NOMO-1 treated with dmso at 0.1 percent for 144 hours (cell line): Measurements from ENCODE around the gene GNPNAT1.
A peak's percentile ranks its signal among the peaks of the same experiment; 100 is the strongest.

Experiments used
- DNase-seq: peaks from one replicate; lab custom pipeline; 2025; ENCODE audit not compliant: unreplicated experiment; lab: John Stamatoyannopoulos, UW

The GNPNAT1 gene

DNA sequence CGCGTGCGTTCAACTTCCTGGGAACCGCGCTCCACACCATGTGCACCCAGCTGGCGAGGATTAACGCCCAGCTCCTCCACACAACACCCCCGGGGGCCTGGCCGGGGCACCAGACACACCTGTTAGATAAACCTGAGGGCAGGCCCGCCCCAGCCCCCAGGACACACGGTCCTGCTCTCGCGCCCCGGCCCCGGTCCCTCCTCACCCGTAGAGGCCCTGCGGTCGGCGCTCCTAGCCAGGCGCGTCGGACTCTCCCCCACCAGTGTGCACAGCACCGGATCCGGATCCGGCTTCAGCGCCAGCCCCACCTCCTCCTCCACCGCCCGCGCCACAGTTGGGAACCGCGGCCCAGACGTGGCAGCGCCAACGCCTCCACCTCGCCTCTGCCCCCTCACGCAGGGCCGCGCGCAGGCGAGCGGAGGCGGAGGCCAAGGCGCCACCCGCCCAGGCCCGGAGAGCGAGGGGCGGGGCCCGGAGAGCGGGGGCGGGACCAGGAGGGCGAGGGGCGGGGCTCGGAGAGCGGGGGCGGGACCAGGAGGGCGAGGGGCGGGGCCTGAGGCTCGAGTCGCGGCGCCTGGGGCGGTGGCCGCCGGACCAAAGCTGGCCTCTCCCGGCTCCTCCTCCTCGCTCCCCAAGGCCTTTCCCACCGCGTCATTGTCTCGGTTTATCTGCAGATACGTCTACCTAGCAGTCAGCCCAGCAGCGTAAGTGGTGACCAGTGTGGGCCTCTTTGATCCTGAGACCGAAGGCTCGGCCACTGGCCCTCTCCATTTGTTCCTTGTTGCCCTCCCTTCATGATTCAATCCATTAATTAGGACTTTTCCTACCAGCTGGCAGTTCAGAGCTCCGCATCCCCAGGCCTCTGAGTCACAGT, at the start of gene GNPNAT1:
GNPNAT1 (minus strand) TSS at position 385 of the 874 bp plus-strand sequence. CDS start 6,957 bp downstream, outside the sequence.
- peak; percentile 82 for DNase-seq

DNA sequence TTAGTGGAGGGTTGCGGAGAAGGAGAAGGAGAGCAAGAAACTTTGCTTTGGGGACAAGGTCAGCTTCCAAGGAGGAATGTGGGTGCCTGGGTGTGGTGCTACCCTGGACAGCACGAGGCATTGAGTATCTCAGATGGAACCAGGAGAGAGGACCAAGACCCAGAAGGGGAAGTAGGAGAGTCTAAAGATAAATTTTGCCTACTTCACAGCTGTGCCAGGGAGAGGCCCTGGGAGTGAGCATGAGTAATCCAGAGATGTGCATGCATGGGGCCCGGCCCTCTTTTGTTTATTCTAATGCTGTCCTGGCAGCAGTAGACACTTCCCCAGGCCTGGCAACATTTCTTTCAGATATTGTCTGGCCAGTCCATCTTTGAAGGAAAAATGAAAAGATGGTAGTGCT, 49.5 kb upstream of the GNPNAT1 start:
- DNase-seq = no peak

DNA sequence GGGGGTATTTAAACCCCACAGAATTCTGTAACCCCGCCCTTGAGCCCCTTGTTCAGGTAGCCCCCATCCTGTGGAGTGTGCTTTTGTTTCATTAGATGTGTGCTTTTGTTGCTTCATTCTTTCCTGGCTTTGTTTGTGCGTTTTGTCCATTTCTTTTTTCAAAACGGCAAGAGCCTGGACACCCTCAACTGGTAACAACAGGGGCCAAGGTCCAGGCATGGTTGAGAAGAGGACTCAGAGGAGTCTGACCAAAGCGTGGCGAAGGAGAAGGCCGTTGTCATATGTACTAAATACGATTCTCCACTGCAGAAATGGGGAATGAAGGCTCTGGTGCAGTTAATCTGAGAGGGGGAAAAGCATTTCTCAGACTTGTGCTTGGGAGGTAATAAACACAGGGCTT, 46.0 kb upstream of the GNPNAT1 start:
- no peak for DNase-seq

DNA sequence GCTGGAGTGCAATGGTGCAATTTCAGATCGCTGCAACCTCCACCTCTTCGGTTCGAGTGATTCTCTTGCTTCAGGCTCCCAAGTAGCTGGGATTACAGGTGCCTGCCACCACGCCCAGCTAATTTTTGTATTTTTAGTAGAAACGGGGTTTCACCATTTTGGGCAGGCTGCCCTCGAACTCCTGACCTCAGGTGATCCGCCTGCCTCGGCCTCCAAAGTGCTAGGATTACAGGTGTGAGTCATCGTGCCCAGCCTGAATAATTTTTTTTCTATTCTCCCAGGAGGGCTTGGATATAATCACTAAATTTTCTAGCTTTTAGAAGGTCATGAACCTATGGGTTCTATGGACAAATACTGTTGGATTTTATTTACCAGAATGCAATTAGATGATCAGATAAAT, 44.7 kb upstream of the GNPNAT1 start:
- DNase-seq = no peak

DNA sequence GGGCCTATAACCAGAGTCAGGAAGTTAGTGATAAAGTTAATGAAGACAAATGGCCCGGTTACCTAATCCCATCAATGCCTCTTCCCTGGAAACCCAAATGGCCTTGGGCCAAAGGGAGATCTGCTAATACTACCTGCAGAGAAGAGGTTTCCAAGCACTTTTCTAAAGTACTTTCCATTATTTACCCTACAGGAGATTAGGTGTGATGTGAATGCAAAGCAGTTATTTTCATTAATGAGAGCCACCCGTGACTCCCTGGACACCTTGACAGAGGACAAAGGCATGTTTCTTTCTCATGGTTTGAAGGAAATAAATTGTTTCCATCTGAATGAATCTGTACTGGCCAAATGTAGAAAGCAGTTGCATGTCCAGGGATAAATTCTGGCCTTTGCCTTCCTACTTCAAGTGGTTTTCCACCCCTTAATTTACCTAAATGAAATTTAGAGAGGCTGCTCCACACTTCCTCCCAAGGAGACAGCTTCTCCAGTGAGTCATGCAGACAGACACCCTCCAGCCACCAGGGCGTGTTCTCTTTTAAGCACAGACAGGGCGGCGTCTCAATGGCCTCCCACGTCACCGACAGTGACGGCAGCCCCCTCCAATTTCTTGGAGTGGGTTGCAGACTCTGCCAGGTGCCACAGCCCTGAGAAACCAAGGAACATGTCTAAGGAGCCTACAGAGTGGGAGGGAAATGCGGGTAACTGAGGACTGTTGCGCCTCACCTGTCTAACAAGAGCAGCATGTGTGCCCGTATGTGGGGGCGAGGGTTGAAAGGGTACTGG, 43.9 kb upstream of the GNPNAT1 start:
- DNase-seq = peak; percentile 24

DNA sequence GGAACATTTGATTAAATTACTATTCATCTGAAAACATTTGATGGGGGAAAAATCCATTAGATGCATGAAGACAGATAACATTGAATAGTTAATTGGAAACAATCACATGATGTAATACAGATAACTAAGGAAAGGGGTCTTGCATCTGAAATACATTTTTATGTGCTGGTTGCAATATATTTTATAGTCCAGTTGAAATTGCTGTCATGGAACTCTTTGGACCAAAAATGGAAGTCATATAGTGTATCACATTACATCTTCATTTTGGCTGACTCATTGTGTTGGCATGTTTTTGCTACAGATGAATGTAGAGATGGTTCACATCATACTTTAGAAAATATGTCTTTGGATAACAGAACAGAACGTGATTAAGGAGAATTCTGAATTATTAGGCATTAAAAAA, 43.0 kb upstream of the GNPNAT1 start:
- no peak for DNase-seq

DNA sequence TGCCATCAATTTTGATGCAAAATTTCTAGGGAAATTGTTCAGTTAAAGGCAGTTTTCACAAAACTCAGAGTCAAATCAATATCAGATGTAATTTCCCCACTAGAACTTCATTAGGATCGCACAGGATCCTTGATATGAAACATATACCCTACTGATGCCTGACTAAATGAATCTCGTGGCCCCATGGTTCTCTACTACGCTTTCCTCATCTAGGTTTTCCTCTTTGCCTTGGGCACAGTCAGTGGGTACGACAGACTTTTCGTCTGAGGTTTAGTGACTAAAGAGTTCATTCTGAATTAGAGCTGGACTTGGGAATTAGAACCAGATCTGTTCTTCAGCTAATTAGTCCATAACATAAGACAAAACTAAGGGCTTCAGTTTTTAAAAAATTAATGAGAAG, 42.5 kb upstream of the GNPNAT1 start:
- no peak for DNase-seq

DNA sequence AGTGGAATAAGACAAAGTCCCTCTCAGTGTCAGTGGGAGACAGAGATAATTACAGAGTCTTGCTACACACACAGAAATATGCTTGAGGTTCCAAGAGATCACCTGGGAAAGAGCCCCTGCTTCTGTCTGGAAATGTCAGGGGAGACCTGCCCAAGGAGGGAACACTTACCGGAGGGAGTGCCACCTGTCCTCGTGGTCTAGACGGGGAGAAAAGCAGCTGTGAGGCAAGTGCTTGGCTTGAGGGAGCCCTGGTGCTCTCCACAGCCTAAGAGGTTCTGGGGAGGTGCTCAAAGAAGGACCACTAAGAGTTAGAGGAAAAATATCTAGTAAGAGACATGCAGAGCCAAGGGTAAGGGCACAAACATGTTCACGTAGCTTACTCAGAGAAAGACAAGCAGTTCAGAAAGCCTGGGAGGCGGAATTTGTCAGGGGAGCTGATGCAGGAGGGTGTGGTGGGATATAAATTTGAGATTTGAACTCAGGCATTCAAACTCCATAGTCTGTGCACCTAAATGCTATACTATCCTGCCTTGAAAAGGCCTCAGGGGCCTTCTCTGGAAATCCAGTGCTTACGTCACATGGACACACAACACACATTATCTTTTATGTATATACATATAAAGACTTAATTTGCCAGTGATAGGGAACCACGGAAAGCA, 38.2 kb upstream of the GNPNAT1 start:
- DNase-seq = no peak

DNA sequence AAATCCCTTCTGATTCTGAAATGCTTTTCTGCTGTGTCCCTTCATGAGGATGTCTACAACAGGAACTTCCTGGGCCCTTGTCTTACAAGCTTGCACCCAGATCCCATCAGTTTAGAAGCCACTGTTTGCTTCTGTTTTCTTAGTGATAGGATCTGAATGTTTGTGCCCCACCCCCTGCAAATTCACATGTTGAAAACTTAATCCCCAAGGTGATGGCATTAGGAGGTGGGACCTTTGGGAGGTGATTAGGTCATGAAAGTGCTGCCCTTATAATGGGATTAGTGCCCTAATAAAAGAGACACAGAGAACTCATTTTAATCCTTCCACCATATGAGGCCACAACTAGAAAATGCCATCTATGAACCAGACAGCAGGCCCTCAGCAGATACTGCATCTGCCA, 36.0 kb upstream of the GNPNAT1 start:
- DNase-seq = no peak

DNA sequence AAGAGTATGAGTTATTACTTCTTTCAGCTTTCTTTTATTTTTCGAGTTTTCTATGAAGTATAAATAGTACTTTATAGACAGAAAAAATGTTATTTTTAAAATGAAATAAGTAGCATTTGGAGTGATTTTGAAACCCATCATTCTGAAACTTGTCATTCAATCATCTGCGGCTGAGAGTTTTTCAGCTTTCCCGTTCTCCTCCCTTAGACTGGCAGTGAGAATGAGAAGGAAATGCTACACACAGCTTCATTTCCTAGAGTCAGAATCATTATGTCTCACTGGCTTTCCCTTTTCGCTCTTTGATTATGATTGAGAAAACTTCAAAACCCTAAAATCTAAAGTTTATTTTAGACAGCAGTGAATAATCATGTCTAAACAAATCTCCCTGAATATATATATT, 33.7 kb upstream of the GNPNAT1 start:
- DNase-seq = no peak

DNA sequence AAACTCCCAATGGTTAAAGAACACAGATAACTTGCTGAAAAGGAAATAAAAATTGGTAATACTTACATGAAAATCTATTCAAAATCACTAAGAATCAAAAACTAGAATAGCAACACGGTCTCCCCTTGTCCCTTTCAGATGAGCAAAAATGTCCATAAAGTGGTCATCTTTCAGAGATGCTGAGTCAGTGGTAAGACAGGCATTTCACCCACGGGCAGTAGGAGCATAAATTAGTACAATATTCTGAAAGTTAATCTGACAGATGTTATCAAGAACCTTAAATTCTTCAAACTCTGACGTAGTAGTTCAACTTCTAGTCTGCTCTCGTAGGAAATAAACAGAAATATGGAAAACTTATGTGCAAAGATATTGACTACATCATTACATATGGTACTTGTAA, 33.1 kb upstream of the GNPNAT1 start:
- DNase-seq = no peak

DNA sequence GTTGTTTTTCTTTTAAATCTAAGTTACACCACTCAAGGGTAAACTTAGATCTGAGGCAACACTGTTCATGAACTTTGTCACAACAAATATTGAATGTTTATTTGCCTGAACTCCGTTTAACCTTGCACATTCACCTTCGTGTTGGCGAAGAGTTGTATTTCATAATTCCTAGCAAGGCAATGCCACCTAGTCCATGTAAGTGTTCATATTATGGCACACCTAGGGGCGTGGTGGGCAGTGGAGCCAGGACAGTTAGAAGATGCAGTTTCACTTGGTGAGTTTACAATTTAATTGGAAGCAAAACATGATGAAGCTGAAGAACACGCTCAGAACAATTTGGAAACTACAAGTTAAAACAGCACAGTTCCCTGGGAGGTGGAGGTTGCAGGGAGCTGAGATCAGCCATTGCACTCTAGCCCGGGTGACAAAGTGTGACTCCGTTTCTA, 30.4 kb upstream of the GNPNAT1 start:
- DNase-seq = no peak

DNA sequence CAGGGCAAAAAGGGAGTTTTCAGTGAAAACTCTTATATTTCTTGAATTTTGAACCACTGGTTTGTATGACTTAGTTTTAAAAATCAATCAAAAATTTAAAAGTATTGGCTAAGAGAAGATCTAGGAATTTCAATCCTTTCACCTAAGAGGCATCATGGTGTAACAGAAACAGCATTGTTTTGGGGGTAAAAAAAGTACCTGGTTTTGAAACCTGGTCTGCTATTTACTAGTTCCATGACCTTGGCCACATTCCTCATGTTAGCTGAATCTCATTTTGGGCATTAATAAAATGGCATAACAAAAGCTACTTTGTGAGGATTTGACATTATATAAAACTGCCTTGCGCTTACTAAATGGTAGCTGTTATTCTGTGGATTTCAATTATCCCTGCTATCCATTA, 16.7 kb upstream of the GNPNAT1 start:
- no peak for DNase-seq

DNA sequence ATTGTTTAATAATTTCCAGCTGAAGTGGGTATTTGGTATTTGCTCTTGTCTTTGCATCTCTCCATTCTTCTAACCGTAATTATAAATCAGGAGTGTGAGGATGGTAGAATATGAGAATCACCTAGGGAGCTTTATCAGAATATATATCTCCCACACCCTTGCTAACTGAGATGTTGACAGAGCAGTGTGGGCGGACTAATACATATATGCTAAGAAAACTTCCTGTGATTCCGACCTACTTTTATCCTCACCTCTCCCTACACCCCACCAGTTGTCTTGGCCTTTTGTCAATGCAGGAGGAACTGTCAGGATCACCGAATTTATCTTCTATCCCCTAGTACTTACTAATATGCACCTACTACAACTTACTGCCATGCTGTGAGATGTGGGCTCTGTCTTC, 14.7 kb upstream of the GNPNAT1 start:
- DNase-seq = no peak

DNA sequence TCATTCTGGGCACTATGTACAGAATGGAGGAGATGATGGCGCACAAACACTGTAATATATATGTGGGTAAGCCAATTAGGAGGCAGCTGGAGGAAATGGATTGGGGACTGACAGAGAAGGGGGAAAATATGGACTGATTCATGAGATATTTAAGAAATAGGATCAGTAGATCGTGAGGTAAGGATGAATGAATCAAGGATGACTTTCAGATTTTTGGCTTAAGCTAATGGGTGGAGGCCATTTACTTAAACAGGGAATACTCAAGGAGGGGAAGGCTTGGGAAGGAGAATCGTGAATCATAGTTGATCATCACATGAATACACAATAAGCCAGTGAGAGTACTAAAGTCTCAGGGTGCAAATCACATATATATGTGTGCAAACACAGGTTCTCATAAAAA, 11.2 kb upstream of the GNPNAT1 start:
- no peak for DNase-seq

DNA sequence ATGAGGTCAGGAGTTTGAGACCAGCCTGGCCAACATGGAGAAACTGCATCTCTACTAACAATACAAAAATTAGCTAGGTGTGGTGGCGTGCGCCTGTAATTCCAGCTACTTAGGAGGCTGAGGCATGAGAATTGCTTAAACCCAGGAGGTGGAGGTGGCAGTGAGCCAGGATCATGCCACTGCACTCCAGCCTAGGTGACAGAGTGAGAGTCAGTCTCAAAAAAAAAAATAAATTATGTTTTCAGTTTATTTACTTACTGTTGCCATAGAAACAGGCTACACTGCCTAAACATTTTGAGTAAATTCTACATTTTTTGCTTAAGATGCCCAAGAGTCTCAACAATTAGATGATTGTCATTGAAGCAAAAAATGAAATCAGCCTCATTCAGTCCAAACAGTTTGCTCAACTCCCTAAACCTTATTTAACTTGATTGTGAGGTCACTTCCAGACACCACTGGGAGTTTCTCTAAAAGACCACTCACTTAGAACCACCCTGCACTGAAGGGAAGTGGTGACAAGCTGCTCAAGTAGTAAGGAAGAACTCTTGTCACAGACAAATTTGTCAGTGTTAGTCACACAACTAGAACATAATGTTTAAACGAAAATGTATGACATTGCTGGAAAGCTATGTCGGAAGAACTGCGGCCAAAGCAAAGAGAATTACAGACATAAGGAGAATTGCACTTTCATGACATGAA, 9.8 kb upstream of the GNPNAT1 start:
- DNase-seq = no peak

DNA sequence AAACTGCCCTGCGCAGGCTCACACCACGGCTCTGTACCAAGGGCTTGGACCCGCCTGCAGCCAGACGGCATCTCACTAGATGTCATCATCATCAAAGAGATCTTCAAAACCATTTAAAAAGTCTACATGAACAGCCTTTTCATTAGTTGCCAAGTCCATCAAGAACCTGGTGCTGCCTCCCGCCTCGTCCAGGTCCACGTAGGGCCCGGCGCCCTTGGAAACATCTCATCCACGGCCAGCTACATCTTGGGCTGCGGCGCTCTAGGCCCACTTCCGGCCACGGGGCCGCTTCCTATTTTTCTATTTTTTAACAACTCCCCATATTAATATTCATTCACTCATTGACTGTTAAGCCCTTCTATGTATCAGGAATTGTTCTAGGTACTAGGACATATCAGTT, 7.4 kb upstream of the GNPNAT1 start:
- DNase-seq = no peak

DNA sequence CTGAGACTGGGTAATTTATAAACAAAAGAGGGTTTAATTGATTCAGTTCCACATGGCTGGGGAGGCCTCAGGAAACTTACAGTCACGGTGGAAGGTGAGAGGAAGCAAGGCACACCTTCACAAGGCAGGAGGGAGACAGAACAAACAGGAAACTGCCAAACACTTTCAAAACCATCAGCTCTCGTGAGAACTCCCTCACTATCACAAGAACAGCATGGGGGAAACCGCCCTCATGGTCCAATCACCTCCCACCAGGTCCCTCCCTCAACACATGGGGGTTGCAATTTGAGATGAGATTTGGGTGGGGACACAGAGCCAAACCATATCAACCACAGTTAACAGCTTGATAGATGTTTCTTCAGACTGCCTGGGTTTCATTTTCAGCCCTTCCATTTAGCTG, 6.2 kb upstream of the GNPNAT1 start:
- DNase-seq = no peak

DNA sequence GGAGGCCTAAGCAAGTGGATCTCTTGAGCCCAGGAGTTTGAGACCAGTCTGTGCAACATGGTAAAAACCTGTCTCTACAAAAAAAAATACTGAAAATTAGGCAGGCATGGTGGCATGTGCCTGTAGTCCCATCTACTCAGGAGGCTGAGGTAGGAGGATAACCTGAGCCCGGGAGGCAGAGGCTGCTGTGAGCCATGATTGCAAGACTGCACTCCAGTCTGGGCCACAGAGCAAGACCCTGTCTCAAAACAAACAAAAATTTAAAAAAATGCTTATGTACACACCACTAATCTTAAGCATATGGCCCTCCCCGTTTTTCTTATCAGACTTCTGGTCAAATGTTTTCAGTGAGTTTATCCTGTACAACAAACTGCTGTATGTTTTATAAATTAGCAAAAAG, 1.7 kb upstream of the GNPNAT1 start:
- DNase-seq = no peak

DNA sequence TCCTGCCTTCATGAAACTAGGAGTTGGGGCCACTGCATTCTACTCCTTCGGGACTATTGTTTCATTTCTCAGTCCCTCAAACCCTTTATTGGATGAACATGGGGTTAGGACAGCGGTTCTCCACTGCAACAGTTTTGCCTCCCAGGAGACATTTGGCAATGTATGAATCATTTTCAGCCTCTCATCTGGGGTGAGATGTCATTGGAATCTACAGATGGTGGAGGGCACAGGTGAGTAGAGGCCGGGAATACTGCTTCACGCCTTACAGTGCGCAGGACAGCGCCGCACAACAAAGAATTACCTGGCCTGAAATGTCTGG, 649 bp upstream of the GNPNAT1 start:
- no peak for DNase-seq

DNA sequence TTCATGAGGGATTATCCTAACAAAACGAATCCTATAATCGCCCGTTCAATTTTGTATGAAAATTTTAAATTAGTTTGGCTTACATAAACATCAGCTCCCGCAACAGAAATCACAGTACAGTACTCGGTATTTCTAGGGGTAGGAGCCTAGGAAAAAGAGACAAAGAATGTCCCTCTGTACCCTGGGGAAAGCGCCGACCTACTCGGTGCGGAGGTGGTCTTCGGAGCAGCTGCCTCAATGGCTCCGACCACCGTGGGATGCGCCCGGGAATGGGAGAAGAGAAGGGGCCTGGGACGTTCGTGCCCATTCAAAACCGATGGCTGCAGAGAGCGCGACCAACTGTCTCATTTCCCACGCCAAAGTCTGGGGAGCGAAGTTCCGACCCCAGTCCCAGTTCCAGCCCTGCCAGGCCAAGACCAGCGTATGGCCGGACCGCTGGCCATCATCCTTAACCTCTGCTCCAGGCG, 618 bp downstream of the GNPNAT1 start:
- no peak for DNase-seq
